ENCODE measurements around the gene KCNAB1. TPM values are rescaled to one million over a fixed set of nuclear protein-coding genes. Genes with fewer than 3 reads are reported as not detected.

The KCNAB1 gene
- total RNA-seq, 1 donor from 2014 or later: 0.21 TPM

DNA sequence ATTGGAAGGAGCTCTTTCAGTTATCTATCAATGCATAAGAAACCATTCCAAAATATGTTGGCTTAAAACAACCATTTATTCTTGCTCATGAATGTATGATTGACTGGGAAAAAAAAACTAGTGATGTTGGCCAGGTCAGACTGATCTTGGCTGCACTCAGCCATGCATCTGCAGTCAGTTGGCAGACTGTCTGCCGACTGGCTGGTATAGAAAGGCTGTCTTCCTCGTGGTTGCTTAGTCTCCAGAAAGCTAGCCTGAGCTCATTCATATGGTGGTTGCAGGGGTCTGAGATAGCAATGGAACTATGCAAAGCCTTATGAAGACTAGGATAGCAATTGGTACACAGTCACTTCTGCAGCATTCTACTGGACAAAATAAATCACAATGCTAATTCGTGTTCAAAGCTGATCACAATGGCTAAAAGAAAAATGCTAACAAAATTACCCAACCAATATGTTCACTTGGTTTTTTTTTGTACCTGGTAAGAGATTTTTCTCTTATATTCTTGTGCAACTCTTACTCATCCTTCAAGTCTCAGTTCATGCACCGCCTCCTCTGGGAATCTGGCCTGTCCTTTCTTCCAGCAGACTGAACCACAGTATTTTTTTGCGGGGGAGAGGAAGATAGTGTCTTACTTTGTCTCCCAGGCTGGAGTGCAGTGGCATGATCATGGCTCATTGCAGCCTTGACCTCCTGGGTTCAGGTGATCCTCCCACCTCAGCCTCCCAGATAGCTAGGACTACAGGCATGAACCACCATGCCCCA is 126.8 kb downstream of the KCNAB1 start:
- Mint-ChIP-seq H3K4me1 (ENCODE audit: unreplicated experiment) (no peaks in the 10 kb centered on the region), H3K4me3 (ENCODE audit: unreplicated experiment) (no peak overlapping the region), H3K36me3 (ENCODE audit: unreplicated experiment) (no peaks in the 10 kb centered on the region), H3K9me3 (ENCODE audit: unreplicated experiment) (no peaks in the 10 kb centered on the region), H3K27ac (ENCODE audit: unreplicated experiment) (no peak overlapping the region), H3K27me3 (ENCODE audit: unreplicated experiment) (peaks cover 46% of the 10 kb centered on the region)
- TF ChIP-seq, protein P1, sequence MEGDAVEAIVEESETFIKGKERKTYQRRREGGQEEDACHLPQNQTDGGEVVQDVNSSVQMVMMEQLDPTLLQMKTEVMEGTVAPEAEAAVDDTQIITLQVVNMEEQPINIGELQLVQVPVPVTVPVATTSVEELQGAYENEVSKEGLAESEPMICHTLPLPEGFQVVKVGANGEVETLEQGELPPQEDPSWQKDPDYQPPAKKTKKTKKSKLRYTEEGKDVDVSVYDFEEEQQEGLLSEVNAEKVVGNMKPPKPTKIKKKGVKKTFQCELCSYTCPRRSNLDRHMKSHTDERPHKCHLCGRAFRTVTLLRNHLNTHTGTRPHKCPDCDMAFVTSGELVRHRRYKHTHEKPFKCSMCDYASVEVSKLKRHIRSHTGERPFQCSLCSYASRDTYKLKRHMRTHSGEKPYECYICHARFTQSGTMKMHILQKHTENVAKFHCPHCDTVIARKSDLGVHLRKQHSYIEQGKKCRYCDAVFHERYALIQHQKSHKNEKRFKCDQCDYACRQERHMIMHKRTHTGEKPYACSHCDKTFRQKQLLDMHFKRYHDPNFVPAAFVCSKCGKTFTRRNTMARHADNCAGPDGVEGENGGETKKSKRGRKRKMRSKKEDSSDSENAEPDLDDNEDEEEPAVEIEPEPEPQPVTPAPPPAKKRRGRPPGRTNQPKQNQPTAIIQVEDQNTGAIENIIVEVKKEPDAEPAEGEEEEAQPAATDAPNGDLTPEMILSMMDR (IDR thresholded peaks at IDR 0.05): no peak
- no peak for DNase-seq (ENCODE audit: extremely low spot score, unreplicated experiment)

DNA sequence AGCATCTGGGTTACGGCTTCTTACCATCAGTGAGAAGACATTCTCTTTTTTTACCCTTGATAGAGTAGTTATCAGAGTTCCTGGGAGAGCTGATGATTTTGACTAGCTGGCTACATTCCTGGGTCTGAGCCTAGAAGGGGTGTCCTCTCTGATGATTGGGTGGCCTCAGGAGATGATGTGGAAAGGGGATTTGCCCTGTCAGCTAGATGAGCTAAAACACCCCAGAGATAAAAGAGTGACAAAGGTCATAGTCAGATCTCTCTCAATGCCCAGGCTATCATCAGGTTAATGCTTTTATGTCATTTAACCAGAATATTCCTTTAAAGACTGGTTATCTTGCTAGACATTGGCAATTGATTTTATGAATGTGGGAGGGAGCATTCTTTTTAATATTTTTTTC is 130.2 kb downstream of the KCNAB1 start:
- TF ChIP-seq, protein P1 (IDR thresholded peaks at IDR 0.05): no peak
- Mint-ChIP-seq H3K9me3 (ENCODE audit: unreplicated experiment) (no peaks in the 10 kb centered on the region), H3K27me3 (ENCODE audit: unreplicated experiment) (peaks cover 36% of the 10 kb centered on the region), H3K36me3 (ENCODE audit: unreplicated experiment) (no peaks in the 10 kb centered on the region), H3K27ac (ENCODE audit: unreplicated experiment) (no peak overlapping the region), H3K4me3 (ENCODE audit: unreplicated experiment) (no peak overlapping the region), H3K4me1 (ENCODE audit: unreplicated experiment) (no peaks in the 10 kb centered on the region)
- DNase-seq (ENCODE audit: extremely low spot score, unreplicated experiment): no peak

DNA sequence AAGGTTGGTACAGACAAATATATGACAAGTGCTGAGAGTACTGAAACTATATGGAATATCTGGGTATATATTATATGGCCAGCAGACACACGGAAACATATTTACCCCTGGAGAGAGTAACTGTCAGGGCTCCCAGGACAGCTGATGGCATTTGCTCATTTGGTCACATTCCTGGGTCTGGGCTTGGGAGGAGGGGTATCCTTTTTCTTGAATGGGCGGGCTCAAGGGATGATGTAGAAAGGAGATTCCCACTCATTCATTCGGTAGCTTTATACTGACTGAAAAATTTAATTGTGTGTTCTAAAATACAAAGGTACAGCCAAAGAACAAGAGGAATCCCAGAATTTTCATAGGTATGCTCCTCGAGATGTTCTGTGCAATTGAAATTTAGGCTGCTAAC is 131.0 kb downstream of the KCNAB1 start:
- H3K27ac Mint-ChIP-seq (ENCODE audit: unreplicated experiment): no peak overlapping the region
- DNase-seq (ENCODE audit: extremely low spot score, unreplicated experiment): no peak
- TF ChIP-seq, protein P1 (IDR thresholded peaks at IDR 0.05): no peak
- H3K4me1 Mint-ChIP-seq (ENCODE audit: unreplicated experiment): no peaks in the 10 kb centered on the region
- no peak overlapping the region for H3K4me3 Mint-ChIP-seq (ENCODE audit: unreplicated experiment)
- peaks cover 35% of the 10 kb centered on the region for H3K27me3 Mint-ChIP-seq (ENCODE audit: unreplicated experiment)
- no peaks in the 10 kb centered on the region for H3K9me3 Mint-ChIP-seq (ENCODE audit: unreplicated experiment)
- no peaks in the 10 kb centered on the region for H3K36me3 Mint-ChIP-seq (ENCODE audit: unreplicated experiment)

DNA sequence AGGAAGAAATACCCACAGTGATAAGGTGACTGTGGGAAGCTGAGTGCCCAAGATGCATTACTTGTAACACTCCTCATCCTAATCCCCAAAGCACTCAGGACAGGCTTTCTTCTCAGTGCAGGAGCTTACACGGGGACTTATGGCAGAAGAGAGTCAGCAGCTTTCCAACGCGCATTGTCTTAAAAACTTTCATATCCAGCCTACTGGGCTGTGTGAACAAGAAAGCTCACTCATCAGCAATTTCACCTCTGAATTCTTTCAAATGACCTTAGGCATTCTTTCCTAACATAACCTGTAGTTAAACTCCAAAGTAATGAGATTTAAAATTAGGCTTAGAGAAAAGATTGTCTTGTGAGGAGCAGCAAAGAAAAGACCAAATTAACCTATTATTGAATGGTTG is 132.3 kb downstream of the KCNAB1 start:
- no peaks in the 10 kb centered on the region for H3K36me3 Mint-ChIP-seq (ENCODE audit: unreplicated experiment)
- H3K9me3 Mint-ChIP-seq (ENCODE audit: unreplicated experiment): no peaks in the 10 kb centered on the region
- TF ChIP-seq, protein P1 (IDR thresholded peaks at IDR 0.05): no peak
- no peak for DNase-seq (ENCODE audit: extremely low spot score, unreplicated experiment)
- peaks cover 29% of the 10 kb centered on the region for H3K27me3 Mint-ChIP-seq (ENCODE audit: unreplicated experiment)
- H3K4me3 Mint-ChIP-seq (ENCODE audit: unreplicated experiment): no peak overlapping the region
- no peak overlapping the region for H3K27ac Mint-ChIP-seq (ENCODE audit: unreplicated experiment)
- no peaks in the 10 kb centered on the region for H3K4me1 Mint-ChIP-seq (ENCODE audit: unreplicated experiment)

DNA sequence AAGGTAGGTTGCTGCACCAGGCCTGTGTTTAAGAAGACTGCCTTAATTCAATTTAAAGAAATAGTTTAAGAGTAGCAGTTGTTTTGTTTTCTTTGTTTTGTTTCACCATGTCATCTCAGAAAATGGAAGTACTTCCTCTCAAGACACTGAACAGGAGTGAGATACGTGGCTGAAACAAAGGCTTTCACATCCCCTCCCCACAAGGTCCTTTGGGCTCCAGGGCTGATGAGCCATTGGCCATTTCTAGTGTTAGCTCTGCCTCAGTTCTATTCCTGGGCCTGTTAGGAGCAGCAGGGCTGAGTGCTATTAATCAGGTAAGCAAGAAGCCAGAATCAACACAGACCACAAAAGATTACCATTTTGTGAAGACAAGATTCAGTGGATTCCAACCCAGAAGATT is 132.8 kb downstream of the KCNAB1 start:
- H3K9me3 Mint-ChIP-seq (ENCODE audit: unreplicated experiment): no peaks in the 10 kb centered on the region
- H3K27ac Mint-ChIP-seq (ENCODE audit: unreplicated experiment): no peak overlapping the region
- no peak for DNase-seq (ENCODE audit: extremely low spot score, unreplicated experiment)
- TF ChIP-seq, protein P1 (IDR thresholded peaks at IDR 0.05): no peak
- peaks cover 24% of the 10 kb centered on the region for H3K27me3 Mint-ChIP-seq (ENCODE audit: unreplicated experiment)
- H3K4me3 Mint-ChIP-seq (ENCODE audit: unreplicated experiment): no peak overlapping the region
- no peaks in the 10 kb centered on the region for H3K4me1 Mint-ChIP-seq (ENCODE audit: unreplicated experiment)
- no peaks in the 10 kb centered on the region for H3K36me3 Mint-ChIP-seq (ENCODE audit: unreplicated experiment)

All from osteocyte (in vitro differentiated cells).